ENCODE data around the gene NID1.

DNA sequence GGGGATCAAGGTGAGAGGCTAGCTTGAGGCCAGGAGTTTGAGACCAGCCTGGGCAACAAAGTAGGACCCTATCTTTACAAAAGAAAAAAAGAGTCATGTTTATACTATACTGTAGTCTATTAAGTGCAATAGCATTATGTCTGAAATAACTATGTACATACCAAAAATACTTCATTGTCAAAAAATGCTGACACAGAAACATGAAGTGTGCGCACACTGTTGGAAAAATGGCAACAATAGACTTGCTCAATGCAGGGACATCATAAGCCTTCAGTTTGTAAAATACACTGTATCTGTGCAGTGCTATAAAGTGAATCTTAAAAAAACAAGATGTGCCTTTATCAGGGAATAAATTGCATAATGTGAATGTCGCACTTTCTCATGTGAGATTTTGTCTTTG lies 14.1 kb upstream of the NID1 start:
- TF ChIP-seq POLR2AphosphoS5 (IDR thresholded peaks at IDR 0.05; ENCODE audit: low read depth, low read length) (no peak), POLR2A (IDR thresholded peaks at IDR 0.05; ENCODE audit: low read depth, low read length) (no peak), SPI1 (IDR thresholded peaks at IDR 0.05; ENCODE audit: low read depth, low read length) (no peak), TAF1 (IDR thresholded peaks at IDR 0.05; ENCODE audit: low read depth, low read length) (no peak), POU2F2 (IDR thresholded peaks at IDR 0.05; ENCODE audit: low read depth, low read length) (no peak), PAX5 (IDR thresholded peaks at IDR 0.05; ENCODE audit: insufficient read depth, low read length, severe bottlenecking) (no peak)
